GM12878 (cell line): ENCODE data around the gene HPSE2. TPM values are rescaled to one million over a fixed set of nuclear protein-coding genes. Genes with fewer than 3 reads are reported as not detected.

ENCODE experiments used
- ATAC-seq: fragments of 200-7000 bp; cut with Tn5 transposase; 3 replicates; pipeline ENCODE4 v1.9.1; 2020; ENCODE audit warnings: mild to moderate bottlenecking, moderate library complexity
- BruUV-seq: library from RNA; stranded (reverse); fragments of 400-500 nt; replicated peaks from 2 replicates; lab custom pipeline; 2021; lab: Mats Ljungman, UMichigan
- CTCF ChIA-PET: fragments of 300-600 bp; sonication (Branson Sonifier 250); formaldehyde crosslinking; extraction: SDS; loops from one replicate; lab custom pipeline; 2021; ENCODE audit warnings: inconsistent platforms; lab: Yijun Ruan, JAX
- POLR2A ChIA-PET: fragments of 350-600 bp; formaldehyde crosslinking; extraction: SDS; loops from one replicate; lab custom pipeline; 2021; ENCODE audit warnings: inconsistent platforms; lab: Charles Lee
- RAD21 ChIA-PET: fragments of 300-600 bp; sonication (Branson Sonifier 250); formaldehyde crosslinking; loops from one replicate; lab custom pipeline; 2023; ENCODE audit warnings: antibody characterized with exemption; ENCODE audit not compliant: unreplicated experiment; lab: Charles Lee
- SMC1A ChIA-PET: fragments of 300-600 bp; sonication (Branson Sonifier 250); formaldehyde crosslinking; loops from one replicate; lab custom pipeline; 2023; ENCODE audit not compliant: unreplicated experiment, uncharacterized antibody; lab: Charles Lee
- DNase-seq: peaks from one replicate; pipeline ENCODE4 v3.0.0-alpha.2; 2011; ENCODE audit warnings: low read depth, low spot score
- FAIRE-seq: peaks from 3 replicates; lab custom pipeline; 2011; peaks lifted over from hg19 to GRCh38; lab: Jason Lieb, UNC
- H2AFZ ChIP-seq: 2 replicates; pipeline ENCODE4 v1.6.0; 2011; ENCODE audit warnings: low read depth, low read length, control low read depth; ENCODE audit not compliant: control insufficient read depth
- H3K27ac ChIP-seq: 2 replicates; pipeline ENCODE4 v1.5.1; 2011; ENCODE audit warnings: control low read depth; ENCODE audit not compliant: control insufficient read depth, insufficient read depth
- H3K27me3 ChIP-seq, 2 experiments: replicated peaks in 1 of 2; 2 replicates each; pipeline versions ENCODE4 v1.6.0 to v1.6.1; 2011; ENCODE audit warnings: low read length in 1 of 2; ENCODE audit not compliant: control insufficient read depth in 2 of 2, insufficient read depth in 2 of 2
- H3K36me3 ChIP-seq, 2 experiments: 2 replicates each; pipeline ENCODE4 v1.5.1; 2011; ENCODE audit warnings: low read length in 1 of 2; ENCODE audit not compliant: control insufficient read depth in 2 of 2, insufficient read depth in 2 of 2
- H3K4me1 ChIP-seq: 2 replicates; pipeline ENCODE4 v1.6.1; 2011; ENCODE audit warnings: mild to moderate bottlenecking, low read length, moderate library complexity, mixed read lengths; ENCODE audit not compliant: control insufficient read depth, insufficient read depth
- H3K4me2 ChIP-seq: 2 replicates; pipeline ENCODE4 v1.6.0; 2011; ENCODE audit warnings: control low read depth; ENCODE audit not compliant: control insufficient read depth, insufficient read depth
- H3K4me3 ChIP-seq: fragments of 200-600 bp; sonication (generic); 2 replicates; pipeline ENCODE4 v1.5.1; 2016
- H3K79me2 ChIP-seq: 2 replicates; pipeline ENCODE4 v1.6.0; 2011; ENCODE audit warnings: low read length; ENCODE audit not compliant: control insufficient read depth, insufficient read depth
- H3K9ac ChIP-seq: 2 replicates; pipeline ENCODE4 v1.8.0; 2011; ENCODE audit warnings: low read length, control low read depth, mixed read lengths; ENCODE audit not compliant: control insufficient read depth, insufficient read depth
- H3K9me3 ChIP-seq: replicated peaks from 3 replicates; pipeline ENCODE4 v1.5.1; 2011; ENCODE audit warnings: mild to moderate bottlenecking, low read length; ENCODE audit not compliant: control insufficient read depth, insufficient read depth
- H4K20me1 ChIP-seq: 2 replicates; pipeline ENCODE4 v1.6.0; 2011; ENCODE audit not compliant: control insufficient read depth, insufficient read depth
- CTCF ChIP-seq, 3 experiments: IDR thresholded peaks in 2 of 3; conservative IDR thresholded peaks in 1 of 3; 2 replicates each; pipeline ENCODE4 v1.5.1; 2011; ENCODE audit warnings: low read depth in 3 of 3, low read length in 3 of 3, mild to moderate bottlenecking in 3 of 3, control low read depth in 2 of 3, moderate library complexity in 2 of 3, inconsistent platforms in 1 of 3, mixed read lengths in 1 of 3; ENCODE audit not compliant: control insufficient read depth in 2 of 3, insufficient read depth in 1 of 3; ENCODE audit errors: extremely low read depth in 1 of 3
- E2F8 ChIP-seq: fragments of 450-650 bp; IDR thresholded peaks from 2 replicates; pipeline ENCODE4 v1.6.1; 2018; ENCODE audit warnings: mild to moderate bottlenecking, low read depth, moderate library complexity; ENCODE audit not compliant: partially characterized antibody
- HDAC2 ChIP-seq: fragments of 200-600 bp; sonication (generic); IDR thresholded peaks from 2 replicates; pipeline ENCODE4 v1.6.1; 2017
- SMC3 ChIP-seq: IDR thresholded peaks from 2 replicates; pipeline ENCODE4 v1.6.1; 2011; ENCODE audit warnings: low read length, improper control_type of control experiment, borderline replicate concordance
- WGBS: methylation state at CpG from one replicate; pipeline ENCODE4 v1.1.6; 2016; ENCODE audit warnings: low lambda C conversion rate; ENCODE audit not compliant: insufficient replicate concordance, insufficient coverage; ENCODE audit errors: missing lambda C conversion rate; 5-methylcytosine and 5-hydroxymethylcytosine counted together
- in situ Hi-C: fragments of 300-500 bp; cut with MboI; formaldehyde crosslinking; loops from 9 replicates; pipeline ENCODE4 v1.14.3; 2018; ENCODE audit warnings: mixed read lengths
- intact Hi-C: fragments of 100-400 bp; cut with micrococcal nuclease; formaldehyde crosslinking; loops from one replicate; pipeline ENCODE4 v1.14.2; 2022; ENCODE audit not compliant: unreplicated experiment
- polyA plus RNA-seq, 11 experiments: library from polyadenylated mRNA; depleted of rRNA in 4 of 11; unstranded in 6 of 11; stranded (reverse) in 5 of 11; fragments of >200 nt; fragmentation: Nextera tagmentation in 4 of 11; fragmentation: Illumina TruSeq in 1 of 11; extraction: Ambion mirVana in 4 of 11; extraction: Trizol in 1 of 11; gene quantifications; 1 replicate in 1 of 11; 2 replicates in 10 of 11; pipeline versions ENCODE4 v1.2.1 to v1.2.3, GENCODE V29; 2011 to 2016; ENCODE audit warnings: inconsistent platforms in 2 of 11, missing spikeins in 2 of 11, low read depth in 1 of 11
- total RNA-seq, 4 experiments: library from RNA; depleted of rRNA in 3 of 4; stranded (reverse); fragments of >200 nt in 3 of 4; fragmentation: Illumina TruSeq in 1 of 4; extraction: Trizol in 1 of 4; gene quantifications; 2 replicates each; pipeline versions ENCODE4 v1.2.1 to v1.2.3, GENCODE V29; 2013 to 2021

Gene HPSE2
- total and polyA plus RNA-seq, 10 of the 15 experiments (the other 5 are each of a cell fraction or from before 2014, with no cell fraction given), result 0.06 TPM; not detected in 9

- CTCF ChIA-PET, result interaction anchor here (0.9 to 2.0 kb wide), 2 partner anchors 381 to 388 kb away, joined by 3 to 4 read pairs; no protein-coding TSS in a partner anchor
- Histone ChIP-seq H3K9ac (no peak overlapping the region), H2AFZ (no peak overlapping the region), H3K4me1 (no peaks in the 10 kb centered on the region), H3K27me3 (no peaks in the 10 kb centered on the region), H4K20me1 (no peaks in the 10 kb centered on the region), H3K36me3 (no peaks in the 10 kb centered on the region), H3K27ac (no peak overlapping the region), H3K4me2 (no peak overlapping the region), H3K9me3 (no peaks in the 10 kb centered on the region), H3K79me2 (no peaks in the 10 kb centered on the region), H3K4me3 (no peak overlapping the region)
- 35% methylated on average over 2 of the region's 2 CpGs for WGBS
- ATAC-seq (no peak), DNase-seq (no peak), FAIRE-seq (no peak)
- SMC1A ChIA-PET, result no interaction called here
- no TSS peak for BruUV-seq
- RAD21 ChIA-PET, result no interaction called here
- intact Hi-C loops, result loop anchor here (10.0 kb wide), 1 partner anchor 386 kb away; no protein-coding TSS in a partner anchor
- POLR2A ChIA-PET, result no interaction called here
- in situ Hi-C loops, result no loop called here
- TF ChIP-seq CTCF (IDR thresholded peaks at IDR 0.05 in 2 of 3, conservative IDR thresholded peaks at IDR 0.05 in 1 of 3; ENCODE audit: control insufficient read depth in 2 of 3, extremely low read depth in 1 of 3, insufficient read depth in 1 of 3, low read depth in 3 of 3, low read length in 3 of 3), result peak in 2 of 3 experiments; percentile 5; a peak in 1 of 6 replicates
- TF ChIP-seq E2F8, result no peak
- TF ChIP-seq SMC3, result peak; percentile 28; the same call in 1 of the 2 replicates
- no peak for TF ChIP-seq HDAC2
Measured at GRCh38 chr10:98858525-98858924, 377.1 kb downstream of the HPSE2 start.
